Left renal pelvis (tissue), 4 donors: ENCODE measurements around the gene STON1. TPM values are rescaled to one million over a fixed set of nuclear protein-coding genes. Genes with fewer than 3 reads are reported as not detected.
"Not testable (repeated sequence)": the region's sequence is repeated elsewhere in the genome, so short reads cannot be mapped to it uniquely, and the experiment has no call there.

ENCODE experiments used
- DNase-seq, 4 donors: peaks; one replicate each; pipeline ENCODE4 v3.0.0-alpha.2; 2013; ENCODE audit warnings: low read depth in 4 of 4, low spot score in 3 of 4
- polyA plus RNA-seq, 4 donors: library from polyadenylated mRNA; unstranded; fragments of 120-200 nt; gene quantifications; one replicate each; pipeline ENCODE4 v1.2.1, GENCODE V29; 2013; ENCODE audit not compliant: insufficient read length in 4 of 4

The STON1 gene
- polyA plus RNA-seq, 4 donors = 22.8 to 42.7 (median 35.6) TPM

DNA sequence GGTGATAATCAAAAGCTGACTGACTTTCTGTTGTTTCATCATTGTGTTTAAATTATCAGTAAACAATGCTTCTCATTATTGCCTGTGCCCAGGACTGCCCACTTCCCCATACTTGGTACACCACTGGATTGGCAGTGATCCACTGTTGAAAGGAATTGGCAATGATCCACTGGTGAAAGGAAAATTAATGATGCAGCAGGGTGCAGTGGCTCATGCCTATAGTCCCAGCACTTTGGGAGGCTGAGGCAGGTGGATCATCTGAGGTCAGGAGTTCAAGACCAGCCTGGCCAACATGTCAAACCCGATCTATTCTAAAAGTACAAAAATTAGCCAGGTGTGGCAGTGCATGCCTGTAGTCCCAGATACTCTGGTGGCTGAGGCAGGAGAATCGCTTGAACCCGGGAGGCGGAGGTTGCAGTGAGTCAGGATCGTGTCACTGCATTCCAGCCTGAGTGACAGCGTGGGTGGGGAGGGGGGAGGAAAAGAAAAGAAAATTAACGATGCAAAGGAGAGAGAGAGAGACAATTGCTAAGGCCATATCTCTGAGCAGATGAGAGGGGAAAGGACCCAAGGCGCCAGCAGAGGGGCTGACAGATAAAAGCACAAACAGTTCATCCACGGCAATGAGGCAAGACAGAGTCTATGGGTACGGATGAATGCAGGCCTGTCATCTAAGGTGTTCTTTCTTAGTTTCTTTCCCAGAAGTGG lies 77.5 kb downstream of the STON1 start:
- no peak for DNase-seq

GRCh38 chr2:48613211-48613610 lies 83.3 kb downstream of the STON1 start:
- no peak for DNase-seq

DNA sequence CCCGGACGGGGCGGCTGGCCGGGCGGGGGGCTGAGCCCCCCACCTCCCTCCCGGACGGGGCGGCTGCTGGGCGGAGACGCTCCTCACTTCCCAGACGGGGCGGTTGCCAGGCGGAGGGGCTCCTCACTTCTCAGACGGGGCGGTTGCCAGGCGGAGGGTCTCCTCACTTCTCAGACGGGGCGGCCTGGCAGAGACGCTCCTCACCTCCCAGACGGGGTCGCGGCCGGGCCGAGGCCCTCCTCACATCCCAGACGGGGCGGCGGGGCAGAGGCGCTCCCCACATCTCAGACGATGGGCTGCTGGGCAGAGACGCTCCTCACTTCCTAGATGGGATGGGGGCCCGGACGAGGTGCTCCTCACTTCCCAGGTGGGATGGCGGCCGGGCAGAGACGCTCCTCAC lies 84.6 kb downstream of the STON1 start:
- not testable (repeated sequence) for DNase-seq

DNA sequence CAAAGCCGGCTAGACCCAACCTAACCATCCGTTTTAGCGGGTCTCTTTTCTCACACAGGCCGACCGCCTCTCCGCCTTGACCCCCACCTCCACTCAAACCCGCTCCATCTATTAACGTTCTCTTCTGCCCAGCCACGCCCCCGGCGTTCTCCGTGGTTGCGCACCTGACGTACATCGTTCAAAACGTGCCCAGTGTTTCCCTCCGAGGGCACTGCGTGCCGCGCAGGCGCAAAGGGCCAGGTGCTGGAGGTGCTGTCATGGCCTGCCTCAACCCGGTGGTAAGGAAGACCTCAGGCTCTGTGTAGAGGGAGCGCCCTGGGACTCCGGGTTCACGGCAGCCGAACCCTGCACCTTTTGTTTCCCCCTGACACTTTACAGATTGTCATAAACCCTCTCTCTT lies 87.7 kb downstream of the STON1 start, which contains the start of gene GTF2A1L:
GTF2A1L (plus strand) TSS at position 239 of the 400 bp plus-strand sequence; CDS start at position 258, 19 bp downstream.
- no peak for DNase-seq

- DNase-seq = no peak
Observed at GRCh38 chr2:48619526-48619925, 89.6 kb downstream of the STON1 start.

DNA sequence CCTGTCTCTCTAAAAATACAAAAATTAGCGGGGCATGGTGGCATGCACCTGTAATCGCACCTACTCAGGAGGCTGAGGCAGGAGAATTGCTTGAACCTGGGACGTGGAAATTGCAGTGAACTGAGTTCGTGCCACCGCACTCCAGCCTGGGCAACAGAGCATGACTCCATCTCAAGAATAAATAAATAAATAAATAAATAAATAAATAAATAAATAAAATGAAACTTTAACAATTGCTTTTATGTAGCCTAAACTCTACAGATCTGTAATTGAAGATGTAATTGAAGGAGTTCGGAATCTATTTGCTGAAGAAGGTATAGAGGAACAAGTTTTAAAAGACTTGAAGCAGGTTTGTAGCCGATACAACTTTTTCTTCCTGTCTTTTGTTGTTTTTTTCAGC lies 90.7 kb downstream of the STON1 start:
- no peak for DNase-seq

GRCh38 chr2:48622691-48623090 lies 92.7 kb downstream of the STON1 start:
- DNase-seq = not testable (repeated sequence)

GRCh38 chr2:48624696-48625095 lies 94.7 kb downstream of the STON1 start:
- no peak for DNase-seq

DNA sequence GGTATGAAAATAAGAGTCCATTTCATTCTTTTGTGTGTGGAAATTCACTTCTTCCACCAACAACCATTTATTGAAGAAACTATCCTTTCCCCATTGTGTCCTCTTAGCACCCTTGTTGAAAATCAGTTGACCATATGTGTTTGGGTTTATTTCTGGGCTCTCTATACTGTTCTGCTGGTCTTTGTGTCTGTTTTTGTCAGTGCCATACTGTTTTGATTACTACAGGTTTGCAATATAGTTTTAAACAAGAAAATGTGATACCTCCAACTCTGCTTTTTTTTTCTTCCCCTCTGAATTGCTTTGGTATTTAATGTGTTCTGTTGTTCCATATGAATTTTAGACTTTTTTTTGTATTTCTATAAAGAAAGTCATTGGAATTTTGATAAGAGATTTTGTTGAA lies 96.1 kb downstream of the STON1 start:
- DNase-seq = no peak

GRCh38 chr2:48633143-48633542 lies 103.2 kb downstream of the STON1 start:
- no peak for DNase-seq

GRCh38 chr2:48635786-48636185 lies 105.8 kb downstream of the STON1 start:
- no peak for DNase-seq

- no peak for DNase-seq
Observed at GRCh38 chr2:48638261-48638660, 108.3 kb downstream of the STON1 start.

Other genes with a start within 250 kb of the STON1 start
- 10 to 100 TPM; 18.0 to 26.0 (median 20.4) TPM for gene FOXN2, start 215.5 kb upstream of the STON1 start, polyA plus RNA-seq
- gene PPP1R21, start 89.4 kb upstream of the STON1 start, polyA plus RNA-seq = 10 to 100 TPM; 30.1 to 45.2 (median 43.4) TPM
- gene GTF2A1L, start 87.7 kb downstream of the STON1 start, polyA plus RNA-seq = 1 to 10 TPM in 1 of 4 donors, under 1 TPM in 1, not detected in 2; 0.64 to 1.4 TPM
- gene LHCGR, start 225.6 kb downstream of the STON1 start, polyA plus RNA-seq = 1 to 10 TPM in 1 of 4 donors, under 1 TPM in 3; 0.24 to 7.0 (median 0.38) TPM